Activated T-cell treated with anti-CD3 and anti-CD28 coated beads for 1 hour (primary cell): ENCODE data around the gene ZMYM1.
"Not testable (repeated sequence)": the region's sequence is repeated elsewhere in the genome, so short reads cannot be mapped to it uniquely, and the experiment has no call there.

Experiments used
- DNase-seq: peaks from one replicate; pipeline ENCODE4 v3.0.0-alpha.2; 2020; ENCODE audit warnings: low read depth

The ZMYM1 gene

DNA sequence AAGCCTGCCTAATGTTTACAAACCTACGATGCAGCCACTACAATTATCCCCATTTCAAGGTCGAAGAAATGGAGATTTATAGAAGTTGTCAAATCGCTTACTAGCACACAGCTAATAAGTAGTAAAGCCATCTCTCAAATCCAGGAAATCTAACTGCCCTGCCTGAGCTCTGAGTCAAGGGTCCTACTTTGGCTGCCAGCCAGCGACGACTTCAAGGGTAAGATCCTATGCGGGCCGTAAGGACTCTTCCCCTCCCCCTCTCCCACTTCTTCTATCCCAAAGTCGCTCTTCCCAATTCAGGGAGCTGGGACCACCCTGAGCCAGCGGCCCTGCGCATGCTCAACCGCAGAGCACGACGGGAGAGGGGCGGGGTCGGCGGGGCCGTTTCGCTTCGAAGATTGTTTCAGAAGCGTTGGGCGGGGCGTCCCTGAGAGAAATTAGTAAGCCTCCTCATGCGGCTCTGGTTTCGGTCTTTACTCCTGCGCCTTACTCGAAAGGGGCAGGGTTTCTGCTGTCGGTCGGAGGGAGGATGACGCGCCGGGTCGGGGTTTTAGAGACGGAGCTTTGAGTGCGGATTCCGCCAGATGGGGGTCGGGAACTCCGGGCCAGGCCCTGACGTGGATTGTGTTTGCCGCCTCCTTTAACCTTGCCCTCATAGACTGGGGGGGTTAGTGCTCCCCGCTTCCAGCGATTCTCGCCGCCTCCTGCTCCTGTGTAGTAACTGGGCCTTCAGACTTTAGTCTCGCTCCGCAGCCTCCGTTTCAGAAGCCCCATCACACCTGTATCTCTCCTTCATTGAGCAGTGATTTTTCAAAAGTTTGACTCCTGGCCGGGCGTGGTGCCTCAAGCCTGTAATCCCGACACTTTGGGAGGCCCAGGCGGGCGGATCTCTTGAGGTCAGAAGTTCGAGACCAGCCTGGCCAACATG is at the start of gene ZMYM1:
Gene ZMYM1 (plus strand): TSS at position 383 of the 928 bp plus-strand sequence. CDS start 14,603 bp downstream, outside the sequence.
- peak; percentile 74 for DNase-seq

DNA sequence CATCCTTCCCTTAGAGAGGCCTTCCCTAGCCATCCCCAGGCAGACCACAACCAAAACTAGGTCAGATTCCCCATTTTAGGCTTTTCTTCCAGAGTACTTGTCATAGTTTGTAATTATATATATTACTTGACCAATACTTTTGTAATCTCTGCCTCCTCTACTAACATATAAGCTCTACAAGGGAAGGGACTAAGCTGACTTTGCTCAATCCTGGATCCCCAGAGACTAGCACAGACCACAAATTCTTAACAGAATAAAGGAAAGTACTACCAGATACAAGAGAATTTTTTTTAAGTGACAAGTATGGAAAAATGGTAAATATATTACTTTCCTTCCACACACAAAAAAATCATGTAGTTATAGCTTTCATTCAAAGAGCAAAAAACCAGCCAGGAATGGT is 49.4 kb upstream of the ZMYM1 start:
- no peak for DNase-seq

GRCh38 chr1:35030338-35030737 is 48.8 kb upstream of the ZMYM1 start:
- DNase-seq, result no peak

- peak; percentile 17 for DNase-seq
Measured at GRCh38 chr1:35030756-35031446, 48.3 kb upstream of the ZMYM1 start.

- DNase-seq, result no peak
Measured at GRCh38 chr1:35032384-35032739, 46.8 kb upstream of the ZMYM1 start.

DNA sequence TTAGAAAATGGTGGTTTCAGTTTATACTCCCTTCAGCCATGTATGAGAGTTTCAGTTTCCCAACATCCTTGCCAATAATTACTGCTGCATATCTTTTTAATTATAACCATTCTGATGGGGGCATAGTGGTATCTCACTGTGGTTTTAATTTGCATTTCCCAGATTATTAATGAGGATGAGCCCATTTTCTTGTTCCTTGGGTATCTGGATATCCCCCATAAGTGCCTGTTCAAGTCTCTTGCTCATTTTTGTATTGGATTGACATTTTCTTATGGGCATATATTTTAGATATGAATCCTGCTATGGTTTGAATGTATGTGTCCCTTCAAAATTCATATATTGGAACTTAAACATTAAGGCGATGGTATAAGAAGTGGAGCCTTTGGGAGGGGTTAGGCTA is 45.8 kb upstream of the ZMYM1 start:
- DNase-seq, result no peak

DNA sequence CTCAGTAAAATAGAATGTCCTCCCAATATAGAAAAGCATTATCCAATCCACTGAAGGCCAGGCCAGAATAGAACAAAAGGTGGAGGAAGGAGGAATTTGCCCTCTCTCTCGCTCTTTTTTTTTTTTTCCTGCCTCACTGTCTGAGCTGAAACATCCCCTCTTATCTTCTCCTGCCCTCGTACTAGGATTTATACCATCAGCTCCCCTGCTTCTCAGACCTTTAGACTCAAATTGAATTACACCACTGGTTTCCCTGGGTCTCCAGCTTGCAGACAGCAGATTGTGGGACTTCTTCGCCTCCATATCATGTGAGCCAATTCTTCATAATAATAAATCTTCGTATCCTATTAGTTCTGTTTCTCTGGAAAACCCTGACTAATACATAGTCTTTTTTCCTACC is 42.6 kb upstream of the ZMYM1 start:
- no peak for DNase-seq

DNA sequence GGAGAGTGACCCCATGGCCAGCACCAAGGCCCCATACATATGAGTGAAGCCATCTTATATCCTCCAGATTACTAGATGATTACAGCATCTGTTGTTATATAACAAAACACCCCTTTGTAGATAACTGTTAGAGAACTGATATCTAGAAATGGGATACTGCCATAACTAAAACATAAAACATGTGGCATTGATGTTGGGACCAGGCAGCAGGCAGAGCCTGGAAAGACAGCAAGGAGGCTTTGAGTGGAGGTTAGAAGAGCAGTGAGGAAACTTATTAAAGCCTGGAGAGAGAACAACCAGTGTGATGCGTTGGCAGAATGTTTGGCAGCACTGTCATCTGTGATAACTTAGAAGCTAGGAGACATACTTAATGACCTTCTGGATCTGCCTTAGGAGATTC is 42.0 kb upstream of the ZMYM1 start:
- DNase-seq, result no peak

GRCh38 chr1:35038723-35039122 is 40.5 kb upstream of the ZMYM1 start:
- DNase-seq, result no peak

GRCh38 chr1:35043498-35043897 is 35.7 kb upstream of the ZMYM1 start:
- DNase-seq, result no peak

GRCh38 chr1:35044431-35044830 is 34.8 kb upstream of the ZMYM1 start:
- no peak for DNase-seq

DNA sequence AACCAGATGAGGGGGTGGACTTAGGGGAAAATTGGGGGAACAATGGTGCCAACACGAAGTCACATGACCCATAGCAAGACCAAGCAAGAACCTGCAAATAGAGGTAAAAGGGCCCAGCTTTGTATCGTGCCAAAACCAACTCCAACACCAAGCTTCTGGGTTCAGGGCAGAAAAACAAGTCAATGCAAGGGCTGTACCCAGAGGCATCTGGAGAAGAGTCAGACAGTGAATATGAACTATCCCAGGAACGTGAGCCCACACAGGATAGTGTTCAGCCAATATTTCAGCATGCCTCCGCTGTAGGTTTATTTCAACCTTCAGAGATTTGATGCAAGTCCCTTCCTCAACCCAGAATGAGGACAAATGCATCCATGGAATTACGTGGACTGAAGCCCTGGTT is 32.5 kb upstream of the ZMYM1 start:
- DNase-seq, result no peak

DNA sequence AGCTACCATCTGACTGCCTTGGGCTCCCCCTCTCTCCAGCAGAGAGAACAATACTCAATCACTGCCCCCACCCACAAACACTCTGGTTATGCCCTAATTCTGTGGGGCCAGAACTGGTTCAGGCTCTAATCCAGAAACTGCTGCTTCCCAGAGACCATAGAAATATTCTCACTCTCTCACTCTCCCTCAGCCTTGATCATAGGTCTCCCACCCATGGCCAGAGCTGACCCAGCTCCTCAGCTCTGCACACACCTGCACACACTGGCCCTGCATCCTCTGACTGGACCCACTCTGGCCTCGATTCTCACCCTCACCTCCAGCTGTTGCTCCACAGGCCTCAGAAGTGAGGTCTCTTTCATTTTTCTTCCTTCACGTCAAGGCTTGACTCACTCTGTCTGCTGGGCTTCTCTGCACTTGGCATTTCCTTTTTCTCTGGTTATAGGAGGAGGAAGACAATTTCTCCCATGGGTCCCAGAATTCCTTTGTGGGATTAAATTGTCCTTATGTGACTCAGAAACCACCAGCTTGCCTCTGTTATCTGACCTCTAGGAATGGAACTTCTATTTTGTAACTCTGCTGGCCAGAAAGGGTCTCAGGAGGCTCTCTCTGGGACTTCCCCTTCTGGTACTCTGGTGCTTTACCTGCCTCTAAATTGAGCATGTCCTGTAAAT is 31.9 kb upstream of the ZMYM1 start:
- no peak for DNase-seq

DNA sequence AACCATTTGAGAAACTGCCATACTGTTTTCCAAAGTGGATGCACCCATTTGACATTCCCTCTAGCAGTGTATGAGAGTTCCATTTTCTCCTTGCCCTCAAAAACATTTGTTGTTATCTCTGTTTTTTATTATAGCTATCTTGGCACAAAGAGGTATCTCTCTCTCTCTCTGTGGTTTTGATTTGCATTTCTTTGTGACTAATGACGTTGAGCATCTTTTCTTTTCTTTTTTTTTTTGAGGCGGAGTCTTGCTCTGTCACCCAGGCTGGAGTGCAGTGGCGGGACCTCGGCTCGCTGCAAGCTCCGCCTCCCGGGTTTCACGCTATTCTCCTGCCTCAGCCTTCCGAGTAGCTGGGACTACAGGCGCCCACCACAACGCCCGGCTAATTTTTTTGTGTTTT is 30.1 kb upstream of the ZMYM1 start:
- DNase-seq, result no peak

- DNase-seq, result no peak
Measured at GRCh38 chr1:35053433-35053832, 25.8 kb upstream of the ZMYM1 start.

DNA sequence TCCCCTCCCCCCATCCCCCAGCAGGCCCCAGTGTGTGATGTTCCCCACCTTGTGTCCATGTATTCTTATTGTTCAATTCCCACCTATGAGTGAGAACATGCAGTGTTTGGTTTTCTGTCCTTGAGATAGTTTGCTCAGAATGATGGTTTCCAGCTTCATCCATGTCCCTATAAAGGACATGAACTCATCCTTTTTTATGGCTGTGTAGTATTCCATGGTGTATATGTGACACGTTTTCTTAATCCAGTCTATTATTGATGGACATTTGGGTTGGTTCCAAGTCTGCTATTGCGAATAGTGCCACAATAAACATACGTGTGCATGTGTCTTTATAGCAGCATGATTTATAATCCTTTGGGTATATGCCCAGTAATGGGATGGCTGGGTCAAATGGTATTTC is 24.9 kb upstream of the ZMYM1 start:
- not testable (repeated sequence) for DNase-seq

- not testable (repeated sequence) for DNase-seq
Measured at GRCh38 chr1:35058321-35058720, 20.9 kb upstream of the ZMYM1 start.

- no peak for DNase-seq
Measured at GRCh38 chr1:35058988-35059387, 20.2 kb upstream of the ZMYM1 start.

DNA sequence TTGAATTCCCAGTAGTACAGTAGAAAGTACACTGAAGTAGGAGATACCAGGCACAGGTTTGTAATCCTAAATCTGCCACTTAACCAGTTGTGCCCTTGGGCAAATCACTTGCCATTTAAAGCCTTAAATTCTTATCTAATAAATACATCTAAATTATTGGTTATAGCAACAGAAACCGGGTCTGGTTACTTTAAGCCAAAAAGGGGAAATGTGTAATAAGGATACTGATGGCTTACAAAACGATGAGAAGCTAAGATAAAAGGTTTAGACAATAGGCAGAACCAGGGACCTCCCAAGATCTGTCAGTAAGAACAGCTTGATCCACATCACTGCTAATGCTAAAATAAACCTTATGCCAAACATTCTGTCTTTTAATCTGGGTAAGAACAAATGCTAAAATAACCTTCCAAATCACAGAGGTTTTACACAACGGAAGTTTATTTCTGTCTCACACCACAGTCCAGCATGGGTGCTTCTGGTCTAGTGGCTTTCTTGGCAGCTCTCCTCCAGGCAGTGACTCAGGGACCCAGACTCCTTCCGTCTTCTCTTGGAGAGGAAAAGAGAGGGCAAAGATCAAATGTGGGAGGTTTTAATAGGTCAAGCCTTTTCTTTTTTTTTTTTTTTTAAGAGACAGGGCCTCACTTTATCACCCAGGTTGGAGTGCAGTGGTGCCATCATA is 16.5 kb upstream of the ZMYM1 start:
- no peak for DNase-seq

DNA sequence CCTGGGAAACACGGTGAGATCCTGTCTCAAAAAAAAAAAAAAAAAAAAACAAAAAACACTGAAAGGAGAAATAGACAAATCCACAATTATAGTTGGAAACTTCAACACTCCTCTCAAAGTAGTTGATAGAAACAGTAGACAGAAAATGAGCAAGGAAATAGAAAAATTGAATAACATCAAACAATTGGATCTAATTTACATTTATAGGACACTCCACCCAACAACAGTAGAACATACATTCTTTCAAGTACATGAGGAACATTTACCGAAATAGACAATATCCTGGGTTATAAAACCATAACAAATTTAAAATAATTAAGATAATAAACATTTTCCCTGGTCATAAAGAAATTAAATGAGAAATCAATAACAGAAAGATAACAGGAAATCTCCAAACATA is 14.9 kb upstream of the ZMYM1 start:
- no peak for DNase-seq

DNA sequence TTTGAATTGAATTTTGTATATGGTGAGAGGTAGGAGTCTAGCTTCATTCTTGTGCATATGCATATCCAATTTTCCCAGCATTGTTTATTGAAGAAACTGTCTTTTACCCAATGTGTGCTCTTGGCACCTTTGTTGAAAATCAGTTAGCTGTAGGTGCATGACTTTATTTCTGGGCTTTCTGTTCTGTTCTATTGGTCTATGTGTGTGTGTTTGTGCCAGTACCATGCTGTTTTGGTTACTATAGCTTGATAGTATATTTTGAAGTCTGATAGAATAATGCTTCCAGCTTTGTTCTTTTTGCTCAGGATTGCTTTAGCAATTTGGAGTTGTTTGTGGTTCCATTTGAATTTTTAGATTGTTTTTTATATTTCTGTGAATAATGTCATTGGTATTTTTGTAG is 9.4 kb upstream of the ZMYM1 start:
- DNase-seq, result no peak

DNA sequence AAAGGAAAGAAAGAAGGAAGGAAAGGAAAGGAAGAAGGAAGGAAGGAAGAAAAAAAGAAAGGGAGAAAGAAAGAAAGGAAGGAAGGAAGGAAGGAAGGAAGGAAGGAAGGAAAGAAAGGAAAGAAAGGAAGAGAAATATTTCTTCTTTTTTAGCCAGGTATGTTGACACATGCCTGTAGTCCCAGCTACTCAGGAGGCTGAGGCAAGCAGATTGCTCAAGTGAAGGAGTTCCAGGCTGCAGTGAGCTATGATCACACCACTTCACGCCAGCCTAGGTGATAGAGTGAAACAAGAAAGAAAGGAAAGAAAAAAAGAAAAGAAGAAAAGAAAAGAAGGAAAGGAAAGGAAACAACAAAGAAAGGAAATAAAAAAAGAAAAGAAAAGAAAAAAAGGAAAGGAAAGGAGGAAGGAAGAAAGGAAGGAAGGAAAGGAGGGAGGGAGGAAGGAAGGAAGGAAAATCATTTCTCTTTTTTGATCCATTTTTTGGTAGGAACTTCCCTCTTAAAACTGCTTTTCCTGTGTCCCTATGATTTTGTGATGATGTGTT is 5.8 kb upstream of the ZMYM1 start:
- DNase-seq, result no peak
